ENCODE measurements around the gene HES2.
"Not testable (repeated sequence)": the region's sequence is repeated elsewhere in the genome, so short reads cannot be mapped to it uniquely, and the experiment has no call there.

HES2 gene

GRCh38 chr1:6453895-6454855, 34.5 kb upstream of the HES2 start:
- not testable (repeated sequence) for DNase-seq

- DNase-seq, result no peak
These were observed 31.2 kb upstream of the HES2 start for GRCh38 chr1:6450943-6451373.

GRCh38 chr1:6450486-6450885, 30.8 kb upstream of the HES2 start:
- DNase-seq, result not testable (repeated sequence)

GRCh38 chr1:6450005-6450450, 30.3 kb upstream of the HES2 start:
- DNase-seq, result no peak

- peak in 1 of 2 experiments; percentile 7 for DNase-seq
These were observed 29.3 kb upstream of the HES2 start for GRCh38 chr1:6448749-6449631.

- no peak for DNase-seq
These were observed 28.4 kb upstream of the HES2 start for GRCh38 chr1:6447818-6448748.

GRCh38 chr1:6447016-6447817, 27.5 kb upstream of the HES2 start:
- DNase-seq, result no peak

GRCh38 chr1:6446665-6447015, 26.9 kb upstream of the HES2 start:
- no peak for DNase-seq

- DNase-seq, result not testable (repeated sequence)
These were observed 26.2 kb upstream of the HES2 start for GRCh38 chr1:6445929-6446328.

GRCh38 chr1:6445062-6445763, 25.5 kb upstream of the HES2 start:
- DNase-seq, result peak in 1 of 2 experiments; percentile 34

GRCh38 chr1:6444377-6444776, 24.7 kb upstream of the HES2 start:
- DNase-seq, result no peak

- DNase-seq, result no peak
These were observed 23.8 kb upstream of the HES2 start for GRCh38 chr1:6443339-6444115.

- no peak for DNase-seq
These were observed 21.9 kb upstream of the HES2 start for GRCh38 chr1:6441586-6441985.

GRCh38 chr1:6440198-6441126, 20.7 kb upstream of the HES2 start:
- peak in 1 of 2 experiments; percentile 24 for DNase-seq

- peak in 1 of 2 experiments; percentile 38 for DNase-seq
These were observed 18.4 kb upstream of the HES2 start for GRCh38 chr1:6438047-6438525.

GRCh38 chr1:6437012-6437700, 17.4 kb upstream of the HES2 start:
- DNase-seq, result not testable (repeated sequence)

GRCh38 chr1:6436277-6436676, 16.6 kb upstream of the HES2 start:
- DNase-seq, result not testable (repeated sequence)

- DNase-seq, result no peak
These were observed 15.8 kb upstream of the HES2 start for GRCh38 chr1:6435547-6435946.

All from Kasumi-1 (cell line).